HG03571 (cell line): ENCODE measurements around the gene LRRC14B.

Experiments
- ATAC-seq: cut with Tn5 transposase; IDR thresholded peaks from one replicate; pipeline ENCODE4 v1.9.1; 2021; ENCODE audit not compliant: unreplicated experiment

The LRRC14B gene

GRCh38 chr5:191036-191948 lies at the start of gene LRRC14B:
Gene LRRC14B (plus strand): TSS chr5:191495. CDS start chr5:191539, 44 bp downstream.
- ATAC-seq = no peak

- no peak for ATAC-seq
Measured at GRCh38 chr5:141761-142160, 49.5 kb upstream of the LRRC14B start.

GRCh38 chr5:142246-142810 lies 49.0 kb upstream of the LRRC14B start:
- no peak for ATAC-seq

GRCh38 chr5:143041-143440 lies 48.3 kb upstream of the LRRC14B start:
- ATAC-seq = no peak

GRCh38 chr5:144941-145340 lies 46.4 kb upstream of the LRRC14B start:
- ATAC-seq = no peak

- no peak for ATAC-seq
Measured at GRCh38 chr5:145585-146323, 45.5 kb upstream of the LRRC14B start.

- no peak for ATAC-seq
Measured at GRCh38 chr5:147751-148150, 43.5 kb upstream of the LRRC14B start.

GRCh38 chr5:149745-150485 lies 41.4 kb upstream of the LRRC14B start:
- no peak for ATAC-seq

GRCh38 chr5:150746-151145 lies 40.5 kb upstream of the LRRC14B start:
- no peak for ATAC-seq

- no peak for ATAC-seq
Measured at GRCh38 chr5:152077-152476, 39.2 kb upstream of the LRRC14B start.

GRCh38 chr5:153256-153655 lies 38.0 kb upstream of the LRRC14B start:
- ATAC-seq = no peak

GRCh38 chr5:154236-154635 lies 37.1 kb upstream of the LRRC14B start:
- ATAC-seq = no peak

GRCh38 chr5:154826-155225 lies 36.5 kb upstream of the LRRC14B start:
- no peak for ATAC-seq

GRCh38 chr5:155651-156410 lies 35.5 kb upstream of the LRRC14B start:
- no peak for ATAC-seq

GRCh38 chr5:156411-157072 lies 34.8 kb upstream of the LRRC14B start:
- no peak for ATAC-seq

- ATAC-seq = no peak
Measured at GRCh38 chr5:157126-157715, 34.1 kb upstream of the LRRC14B start.

GRCh38 chr5:157801-158200 lies 33.5 kb upstream of the LRRC14B start:
- no peak for ATAC-seq

- no peak for ATAC-seq
Measured at GRCh38 chr5:158807-159447, 32.4 kb upstream of the LRRC14B start.
